ENCODE results near the gene RYR2.

The RYR2 gene

DNA sequence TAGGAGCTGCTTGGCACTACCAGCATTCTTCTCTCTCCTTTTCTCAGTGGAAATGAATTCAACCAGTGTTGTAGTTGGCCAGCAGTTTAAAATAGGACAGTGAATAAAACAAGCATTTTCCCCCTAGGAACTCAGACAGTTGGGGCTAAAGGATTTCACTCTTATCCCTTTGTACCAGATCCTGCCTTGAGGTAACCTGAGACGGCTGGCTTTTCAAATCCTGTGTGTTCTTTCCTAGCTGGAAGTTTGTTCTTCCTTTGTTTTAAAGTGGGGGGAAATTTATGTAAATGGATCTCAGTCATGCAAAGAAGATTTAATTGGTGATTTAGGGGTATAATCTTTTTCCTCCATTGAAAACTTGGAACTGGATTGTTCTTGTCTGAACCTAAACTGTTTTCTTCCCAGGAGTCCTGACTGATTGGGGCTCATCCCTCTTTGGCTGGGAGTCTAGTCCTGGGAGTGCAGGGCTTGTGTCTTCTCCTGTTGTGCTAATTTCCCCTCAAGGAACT, 825.5 kb downstream of the RYR2 start:
- H3K4me3 ChIP-seq (ENCODE audit: low read depth, low read length), result no peak overlapping the region
- no peak for DNase-seq (ENCODE audit: low read depth)
- TF ChIP-seq, protein P1, sequence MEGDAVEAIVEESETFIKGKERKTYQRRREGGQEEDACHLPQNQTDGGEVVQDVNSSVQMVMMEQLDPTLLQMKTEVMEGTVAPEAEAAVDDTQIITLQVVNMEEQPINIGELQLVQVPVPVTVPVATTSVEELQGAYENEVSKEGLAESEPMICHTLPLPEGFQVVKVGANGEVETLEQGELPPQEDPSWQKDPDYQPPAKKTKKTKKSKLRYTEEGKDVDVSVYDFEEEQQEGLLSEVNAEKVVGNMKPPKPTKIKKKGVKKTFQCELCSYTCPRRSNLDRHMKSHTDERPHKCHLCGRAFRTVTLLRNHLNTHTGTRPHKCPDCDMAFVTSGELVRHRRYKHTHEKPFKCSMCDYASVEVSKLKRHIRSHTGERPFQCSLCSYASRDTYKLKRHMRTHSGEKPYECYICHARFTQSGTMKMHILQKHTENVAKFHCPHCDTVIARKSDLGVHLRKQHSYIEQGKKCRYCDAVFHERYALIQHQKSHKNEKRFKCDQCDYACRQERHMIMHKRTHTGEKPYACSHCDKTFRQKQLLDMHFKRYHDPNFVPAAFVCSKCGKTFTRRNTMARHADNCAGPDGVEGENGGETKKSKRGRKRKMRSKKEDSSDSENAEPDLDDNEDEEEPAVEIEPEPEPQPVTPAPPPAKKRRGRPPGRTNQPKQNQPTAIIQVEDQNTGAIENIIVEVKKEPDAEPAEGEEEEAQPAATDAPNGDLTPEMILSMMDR (IDR thresholded peaks at IDR 0.05; ENCODE audit: control insufficient read depth, extremely low read depth, insufficient read depth), result no peak

GRCh38 chr1:237868817-237869600, 827.0 kb downstream of the RYR2 start:
- no peak for DNase-seq (ENCODE audit: low read depth)
- TF ChIP-seq, protein P1 (IDR thresholded peaks at IDR 0.05; ENCODE audit: control insufficient read depth, extremely low read depth, insufficient read depth), result no peak
- no peak overlapping the region for H3K4me3 ChIP-seq (ENCODE audit: low read depth, low read length)

DNA sequence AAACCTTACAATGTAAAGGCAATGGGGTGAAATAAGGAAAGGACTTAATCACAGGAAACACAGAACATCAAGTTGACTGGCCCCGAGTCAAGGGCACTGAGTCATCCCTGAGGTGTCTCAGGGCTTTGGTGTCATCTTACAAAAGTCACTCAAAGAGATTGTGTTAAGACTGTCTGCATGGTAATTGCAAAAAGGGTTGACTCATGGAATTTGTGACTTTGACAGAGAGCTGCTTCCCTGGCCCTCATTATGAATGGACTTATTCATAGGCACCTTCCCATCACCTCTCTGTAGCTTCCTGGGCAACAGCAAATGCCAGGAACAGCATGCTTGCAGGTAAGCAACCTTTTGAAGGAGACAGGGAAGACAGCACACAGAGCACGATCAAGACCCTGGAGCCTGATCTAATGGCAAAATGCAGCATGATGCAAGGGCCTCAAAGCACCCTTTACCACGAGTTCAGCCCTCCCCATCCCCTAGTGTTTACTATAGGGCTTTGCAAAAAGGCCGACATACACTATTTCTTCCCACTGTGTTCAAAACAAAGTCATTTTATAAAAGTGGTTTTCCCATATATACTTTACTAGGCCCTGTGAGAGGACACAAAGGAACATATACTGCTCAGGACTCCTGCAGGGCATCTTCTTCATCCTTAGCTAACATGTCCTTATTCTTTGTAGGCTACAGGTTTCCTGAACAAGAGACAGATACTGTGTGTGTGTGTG, 831.7 kb downstream of the RYR2 start:
- no peak overlapping the region for H3K4me3 ChIP-seq (ENCODE audit: low read depth, low read length)
- TF ChIP-seq, protein P1 (IDR thresholded peaks at IDR 0.05; ENCODE audit: control insufficient read depth, extremely low read depth, insufficient read depth), result no peak
- DNase-seq (ENCODE audit: low read depth), result no peak

DNA sequence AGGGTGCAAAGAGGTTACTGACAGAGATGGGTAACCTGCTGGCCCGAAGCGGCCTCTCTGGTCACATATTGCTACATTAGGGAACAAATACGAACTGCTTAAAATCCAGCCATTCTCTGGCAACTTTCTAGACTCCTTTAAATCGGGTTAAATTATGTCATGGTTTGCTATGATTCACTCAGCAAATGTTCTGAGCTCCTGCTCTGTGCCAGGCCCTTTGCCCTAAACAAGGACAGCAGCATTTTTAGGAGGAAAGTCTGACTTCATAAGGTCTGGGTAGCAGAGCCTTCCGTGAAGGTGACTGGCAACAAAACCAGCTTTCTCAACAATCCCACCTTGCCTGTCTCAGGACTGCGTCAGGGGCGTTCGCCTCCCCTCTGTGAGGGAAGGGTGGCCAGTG, 833.3 kb downstream of the RYR2 start:
- H3K4me3 ChIP-seq (ENCODE audit: low read depth, low read length), result no peak overlapping the region
- DNase-seq (ENCODE audit: low read depth), result no peak
- TF ChIP-seq, protein P1 (IDR thresholded peaks at IDR 0.05; ENCODE audit: control insufficient read depth, extremely low read depth, insufficient read depth), result no peak

DNA sequence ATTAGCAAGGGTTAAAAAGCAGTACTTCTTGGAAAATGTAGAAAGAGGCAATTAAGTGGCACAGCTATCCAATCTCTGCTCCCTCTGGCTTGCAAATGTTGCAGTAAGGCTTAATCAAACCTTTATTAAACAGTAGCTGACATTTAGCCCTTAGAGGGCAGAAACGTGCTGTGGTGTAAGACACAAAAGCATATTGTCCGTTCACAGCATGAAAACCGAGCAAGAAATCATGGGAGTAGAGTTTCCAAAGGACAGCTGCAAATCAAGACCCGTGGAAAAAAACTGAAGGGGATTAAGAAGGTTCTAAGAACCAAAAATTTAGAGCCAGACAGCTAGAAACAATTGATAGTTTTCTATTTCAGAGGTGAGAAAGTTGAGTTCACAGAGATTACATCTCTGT, 835.6 kb downstream of the RYR2 start:
- no peak overlapping the region for H3K4me3 ChIP-seq (ENCODE audit: low read depth, low read length)
- DNase-seq (ENCODE audit: low read depth), result no peak
- TF ChIP-seq, protein P1 (IDR thresholded peaks at IDR 0.05; ENCODE audit: control insufficient read depth, extremely low read depth, insufficient read depth), result peak; percentile 21; the same call in 1 of the 2 replicates

DNA sequence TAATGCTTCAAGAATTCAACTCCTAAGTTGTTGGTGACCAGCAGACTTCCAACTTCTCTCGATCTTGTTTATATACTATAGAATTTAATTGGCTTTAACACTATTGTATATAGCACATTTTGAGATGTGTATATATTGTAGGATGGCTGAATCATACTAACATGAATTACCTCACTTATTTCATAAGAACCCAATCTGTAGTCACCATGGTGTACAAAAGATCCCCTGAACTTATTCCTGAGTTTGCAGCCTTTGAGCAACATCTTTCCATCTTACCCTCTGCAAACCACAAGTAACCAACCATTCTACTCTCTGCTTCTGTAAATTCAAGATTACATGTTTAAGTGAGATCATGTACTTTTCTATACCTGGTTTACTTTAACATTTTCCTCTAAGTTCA, 836.4 kb downstream of the RYR2 start:
- TF ChIP-seq, protein P1 (IDR thresholded peaks at IDR 0.05; ENCODE audit: control insufficient read depth, extremely low read depth, insufficient read depth), result no peak
- no peak overlapping the region for H3K4me3 ChIP-seq (ENCODE audit: low read depth, low read length)
- DNase-seq (ENCODE audit: low read depth), result no peak
